IMR-90 (cell line): ENCODE results near the gene SLC38A4.

ENCODE experiments used
- BHLHE40 ChIP-seq: fragments of 150-350 bp; IDR thresholded peaks from 2 replicates; pipeline ENCODE4 v1.6.1; 2016; ENCODE audit warnings: mild to moderate bottlenecking, low read depth, low read length
- CEBPB ChIP-seq: IDR thresholded peaks from 2 replicates; pipeline ENCODE4 v1.6.1; 2012; ENCODE audit warnings: low read depth, low read length, improper control_type of control experiment
- CTCF ChIP-seq: conservative IDR thresholded peaks from 2 replicates; pipeline ENCODE4 v1.5.1; 2012; ENCODE audit warnings: mild to moderate bottlenecking, low read depth, low read length, improper control_type of control experiment
- ELK1 ChIP-seq: fragments of 150-350 bp; IDR thresholded peaks from 2 replicates; pipeline ENCODE4 v1.6.1; 2016; ENCODE audit warnings: low read depth, mild to moderate bottlenecking, low read length, moderate library complexity, borderline replicate concordance
- FOS ChIP-seq: fragments of 150-350 bp; IDR thresholded peaks from 2 replicates; pipeline ENCODE4 v1.6.1; 2016; ENCODE audit warnings: low read depth, low read length
- MAFK ChIP-seq: IDR thresholded peaks from 2 replicates; pipeline ENCODE4 v1.6.1; 2012; ENCODE audit warnings: low read depth, low read length, improper control_type of control experiment
- MAZ ChIP-seq: IDR thresholded peaks from 2 replicates; pipeline ENCODE4 v1.6.1; 2012; ENCODE audit warnings: low read depth, mild to moderate bottlenecking, low read length, improper control_type of control experiment, moderate library complexity, borderline replicate concordance
- MXI1 ChIP-seq: IDR thresholded peaks from 2 replicates; pipeline ENCODE4 v1.6.1; 2012; ENCODE audit warnings: low read depth, mild to moderate bottlenecking, low read length, moderate library complexity, borderline replicate concordance
- POLR2A ChIP-seq: IDR thresholded peaks from 2 replicates; pipeline ENCODE4 v1.6.1; 2012; ENCODE audit warnings: mild to moderate bottlenecking, low read depth, low read length
- RAD21 ChIP-seq: IDR thresholded peaks from 2 replicates; pipeline ENCODE4 v1.6.1; 2012; ENCODE audit warnings: low read length, improper control_type of control experiment
- RCOR1 ChIP-seq: IDR thresholded peaks from 2 replicates; pipeline ENCODE4 v1.6.1; 2012; ENCODE audit warnings: mild to moderate bottlenecking, low read length, improper control_type of control experiment; ENCODE audit not compliant: insufficient replicate concordance
- SMC3 ChIP-seq: fragments of 150-350 bp; IDR thresholded peaks from 2 replicates; pipeline ENCODE4 v1.6.1; 2016; ENCODE audit warnings: low read depth, mild to moderate bottlenecking, antibody characterized with exemption, low read length, moderate library complexity

GRCh38 chr12:46839964-46840363, 14.2 kb upstream of the SLC38A4 start:
- TF ChIP-seq CTCF: no peak
- TF ChIP-seq POLR2A: no peak
- TF ChIP-seq RAD21: no peak
- no peak for TF ChIP-seq RCOR1
- peak; percentile 27; the same call in 1 of the 2 replicates for TF ChIP-seq CEBPB
- no peak for TF ChIP-seq SMC3
- no peak for TF ChIP-seq MAFK
- TF ChIP-seq FOS: no peak
- no peak for TF ChIP-seq ELK1
- TF ChIP-seq MAZ: no peak
- TF ChIP-seq MXI1: no peak
- TF ChIP-seq BHLHE40: no peak
